K562 (cell line): ENCODE data around the gene UCP3. TPM values are rescaled to one million over a fixed set of nuclear protein-coding genes. Genes with fewer than 3 reads are reported as not detected.

ENCODE experiments used
- ARID1B ChIP-seq: fragments of 450-650 bp; IDR thresholded peaks from 2 replicates; pipeline ENCODE4 v1.6.1; 2016; ENCODE audit warnings: antibody characterized with exemption, mild to moderate bottlenecking, inconsistent platforms
- CEBPB ChIP-seq: fragments of 450-650 bp; IDR thresholded peaks from 2 replicates; pipeline ENCODE4 v1.6.1; 2016; ENCODE audit warnings: missing genetic modification characterization, missing compliant biosample characterization
- DPF2 ChIP-seq: fragments of 450-650 bp; IDR thresholded peaks from 2 replicates; pipeline ENCODE4 v1.6.1; 2016
- EGR1 ChIP-seq: fragments of 450-650 bp; conservative IDR thresholded peaks from 2 replicates; pipeline ENCODE4 v1.6.1; 2017; ENCODE audit warnings: mild to moderate bottlenecking
- ETV1 ChIP-seq: fragments of 450-650 bp; conservative IDR thresholded peaks from 2 replicates; pipeline ENCODE4 v1.6.1; 2016; ENCODE audit warnings: missing genetic modification characterization, control low read depth, low read depth, missing compliant biosample characterization
- FOXA1 ChIP-seq: fragments of 450-650 bp; IDR thresholded peaks from 2 replicates; pipeline ENCODE4 v1.6.1; 2016; ENCODE audit warnings: mild to moderate bottlenecking, borderline replicate concordance
- GTF2F1 ChIP-seq: IDR thresholded peaks from 2 replicates; pipeline ENCODE4 v1.6.1; 2011; ENCODE audit warnings: low read depth, low read length, improper control_type of control experiment
- HDAC1 ChIP-seq, 2 experiments: fragments of 450-650 bp; IDR thresholded peaks; 2 replicates each; pipeline ENCODE4 v1.6.1; 2016 to 2017; ENCODE audit warnings: inconsistent platforms in 1 of 2, mild to moderate bottlenecking in 1 of 2, moderate library complexity in 1 of 2
- HNRNPK ChIP-seq: fragments of 200-400 bp; formaldehyde crosslinking; IDR thresholded peaks from one replicate; pipeline ENCODE4 v1.6.1; 2018; ENCODE audit warnings: mild to moderate bottlenecking, low read depth, low read length; ENCODE audit not compliant: poor library complexity, severe bottlenecking
- MECOM ChIP-seq: fragments of 250-450 bp; sonication (Bioruptor Pico); IDR thresholded peaks from 2 replicates; pipeline ENCODE4 v1.8.0; 2022; ENCODE audit warnings: inconsistent platforms
- MYNN ChIP-seq, 2 experiments: sonication (generic); formaldehyde crosslinking in 1 of 2; IDR thresholded peaks; 2 replicates each; pipeline versions ENCODE4 v1.5.0 to v1.6.1; 2016 to 2020; ENCODE audit warnings: antibody characterized with exemption in 1 of 2, missing genetic modification reagents in 1 of 2
- NCOA1 ChIP-seq: fragments of 450-650 bp; IDR thresholded peaks from 2 replicates; pipeline ENCODE4 v1.6.1; 2016; ENCODE audit warnings: low read depth
- NCOA4 ChIP-seq: fragments of 450-650 bp; IDR thresholded peaks from 2 replicates; pipeline ENCODE4 v1.6.1; 2018; ENCODE audit warnings: mild to moderate bottlenecking; ENCODE audit not compliant: partially characterized antibody
- PHB2 ChIP-seq: fragments of 450-650 bp; IDR thresholded peaks from 2 replicates; pipeline ENCODE4 v1.6.1; 2017; ENCODE audit warnings: low read depth
- RBBP5 ChIP-seq: fragments of 200-600 bp; sonication (generic); IDR thresholded peaks from 2 replicates; pipeline ENCODE4 v1.6.1; 2012; ENCODE audit warnings: borderline replicate concordance, mild to moderate bottlenecking, low read length, control low read depth, inconsistent platforms; ENCODE audit not compliant: insufficient read depth, poor library complexity, severe bottlenecking
- SRSF1 ChIP-seq: fragments of 200-400 bp; formaldehyde crosslinking; IDR thresholded peaks from 2 replicates; pipeline ENCODE4 v1.6.1; 2017; ENCODE audit warnings: mild to moderate bottlenecking, low read depth, low read length, moderate library complexity
- SRSF3 ChIP-seq: fragments of 200-400 bp; formaldehyde crosslinking; IDR thresholded peaks from 2 replicates; pipeline ENCODE4 v1.6.1; 2016; ENCODE audit warnings: mild to moderate bottlenecking, low read length, moderate library complexity; ENCODE audit not compliant: insufficient read depth
- ZFP30 ChIP-seq: fragments of 250-450 bp; sonication (Bioruptor Pico); IDR thresholded peaks from 2 replicates; pipeline ENCODE4 v1.8.0; 2022; ENCODE audit warnings: moderate library complexity, mild to moderate bottlenecking, inconsistent platforms, borderline replicate concordance
- ZNF830 ChIP-seq: fragments of 250-450 bp; sonication (Bioruptor Pico); IDR thresholded peaks from 2 replicates; pipeline ENCODE4 v1.5.0; 2021; ENCODE audit warnings: mild to moderate bottlenecking
- polyA plus RNA-seq, 8 experiments: library from polyadenylated mRNA; depleted of rRNA in 4 of 8; stranded (reverse) in 5 of 8; unstranded in 3 of 8; fragments of >200 nt; fragmentation: Nextera tagmentation in 2 of 8; fragmentation: Illumina TruSeq in 1 of 8; extraction: Ambion mirVana in 2 of 8; extraction: Trizol in 1 of 8; gene quantifications; 2 replicates each; pipeline versions ENCODE4 v1.2.1 to v1.2.3, GENCODE V29; 2011 to 2014; ENCODE audit warnings: inconsistent platforms in 1 of 8, missing spikeins in 1 of 8
- total RNA-seq, 7 experiments: library from RNA; depleted of rRNA in 6 of 7; stranded (reverse); fragments of >200 nt in 6 of 7; fragmentation: Illumina TruSeq in 2 of 7; extraction: Trizol in 2 of 7; gene quantifications; 2 replicates each; pipeline versions ENCODE4 v1.2.1 to v1.2.3, GENCODE V29; 2011 to 2021; ENCODE audit warnings: low replicate concordance in 1 of 7
- TF ChIP-seq, protein P1 (sequence below): IDR thresholded peaks from 2 replicates; pipeline ENCODE4 v1.6.1; 2012; ENCODE audit warnings: low read depth, low read length, improper control_type of control experiment, borderline replicate concordance
- TF ChIP-seq, protein P2 (sequence below): fragments of 450-650 bp; conservative IDR thresholded peaks from 2 replicates; pipeline ENCODE4 v1.6.1; 2016; ENCODE audit warnings: missing genetic modification characterization, low read depth, mild to moderate bottlenecking, control low read depth, missing compliant biosample characterization
- TF ChIP-seq, protein P3 (sequence below): sonication (generic); formaldehyde crosslinking; IDR thresholded peaks from 2 replicates; pipeline ENCODE4 v1.8.0; 2022; ENCODE audit warnings: mild to moderate bottlenecking, missing genetic modification reagents
- TF ChIP-seq, protein P4 (sequence below): fragments of 450-650 bp; IDR thresholded peaks from 2 replicates; pipeline ENCODE4 v1.6.1; 2014; ENCODE audit warnings: low read depth, mild to moderate bottlenecking, moderate library complexity, borderline replicate concordance

Gene UCP3
- total and polyA plus RNA-seq, 9 of the 15 experiments (the other 6 are each of a cell fraction or from before 2014, with no cell fraction given): 0.05 to 0.65 (median 0.25) TPM; not detected in 2

DNA sequence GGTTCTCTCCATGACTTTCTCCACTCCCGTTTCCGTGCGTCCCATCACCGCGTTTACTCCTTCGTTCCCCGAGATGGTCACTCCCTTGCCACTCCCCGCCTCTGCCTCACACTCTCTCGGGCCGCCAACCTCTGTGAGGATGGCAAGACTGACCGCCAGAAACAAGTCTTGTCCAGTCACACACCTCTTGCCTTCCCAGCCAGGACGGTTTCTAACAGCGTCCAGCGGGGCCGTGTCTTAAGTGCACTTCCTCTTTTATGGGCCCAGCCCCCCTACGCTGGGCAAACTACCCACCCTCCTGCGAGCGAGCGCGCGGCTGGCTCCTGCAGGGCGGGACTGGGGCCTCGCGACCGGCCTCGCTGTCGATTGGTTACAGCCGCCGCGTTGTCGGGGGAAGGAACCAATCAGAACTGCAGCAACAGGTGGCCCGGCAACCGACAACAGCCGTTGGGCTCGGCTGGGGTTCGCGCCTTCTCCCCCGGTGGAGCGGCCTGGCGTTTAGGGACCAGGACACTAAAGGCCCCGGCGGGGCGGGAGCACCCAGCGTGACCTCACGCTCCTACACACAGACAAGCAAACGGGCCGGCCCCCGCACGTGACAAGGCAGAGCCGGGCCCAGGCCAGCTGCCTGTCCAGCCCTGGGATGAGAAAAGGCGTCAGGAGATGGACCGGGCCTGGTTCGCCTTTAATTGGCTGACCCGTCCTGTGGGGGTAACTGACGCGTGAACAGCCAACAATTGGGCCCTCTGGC is 25.7 kb downstream of the UCP3 start (continued):
- TF ChIP-seq, protein P1, sequence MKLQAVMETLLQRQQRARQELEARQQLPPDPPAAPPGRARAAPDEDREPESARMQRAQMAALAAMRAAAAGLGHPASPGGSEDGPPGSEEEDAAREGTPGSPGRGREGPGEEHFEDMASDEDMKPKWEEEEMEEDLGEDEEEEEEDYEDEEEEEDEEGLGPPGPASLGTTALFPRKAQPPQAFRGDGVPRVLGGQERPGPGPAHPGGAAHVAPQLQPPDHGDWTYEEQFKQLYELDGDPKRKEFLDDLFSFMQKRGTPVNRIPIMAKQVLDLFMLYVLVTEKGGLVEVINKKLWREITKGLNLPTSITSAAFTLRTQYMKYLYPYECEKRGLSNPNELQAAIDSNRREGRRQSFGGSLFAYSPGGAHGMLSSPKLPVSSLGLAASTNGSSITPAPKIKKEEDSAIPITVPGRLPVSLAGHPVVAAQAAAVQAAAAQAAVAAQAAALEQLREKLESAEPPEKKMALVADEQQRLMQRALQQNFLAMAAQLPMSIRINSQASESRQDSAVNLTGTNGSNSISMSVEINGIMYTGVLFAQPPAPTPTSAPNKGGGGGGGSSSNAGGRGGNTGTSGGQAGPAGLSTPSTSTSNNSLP: no peak
- TF ChIP-seq ZNF830 (peak; percentile 90; the same call in 1 of the 2 replicates), GTF2F1 (peak; percentile 74; the same call in 1 of the 2 replicates), DPF2 (peak; percentile 79), NCOA4 (no peak), HDAC1 (IDR thresholded peaks at IDR 0.05) (peak in 1 of 2 experiments; percentile 60; a peak in 2 of 4 replicates), NCOA1 (no peak), ARID1B (peak; percentile 70), FOXA1 (no peak), SRSF3 (no peak), MECOM (CRISPR knock-in tag) (no peak), ETV1 (0 out of 2 replicates have a peak, but pooled peaks have one; percentile 23), SRSF1 (no peak), ZFP30 (CRISPR knock-in tag) (no peak), PHB2 (0 out of 2 replicates have a peak, but pooled peaks have one; percentile 18), CEBPB (tag) (no peak), RBBP5 (peak; percentile 34), HNRNPK (no peak), MYNN (IDR thresholded peaks at IDR 0.05) (peak; percentile 73), MYNN (CRISPR knock-in tag; IDR thresholded peaks at IDR 0.05) (no peak), EGR1 (0 out of 2 replicates have a peak, but pooled peaks have one; percentile 3)
- TF ChIP-seq, protein P2, sequence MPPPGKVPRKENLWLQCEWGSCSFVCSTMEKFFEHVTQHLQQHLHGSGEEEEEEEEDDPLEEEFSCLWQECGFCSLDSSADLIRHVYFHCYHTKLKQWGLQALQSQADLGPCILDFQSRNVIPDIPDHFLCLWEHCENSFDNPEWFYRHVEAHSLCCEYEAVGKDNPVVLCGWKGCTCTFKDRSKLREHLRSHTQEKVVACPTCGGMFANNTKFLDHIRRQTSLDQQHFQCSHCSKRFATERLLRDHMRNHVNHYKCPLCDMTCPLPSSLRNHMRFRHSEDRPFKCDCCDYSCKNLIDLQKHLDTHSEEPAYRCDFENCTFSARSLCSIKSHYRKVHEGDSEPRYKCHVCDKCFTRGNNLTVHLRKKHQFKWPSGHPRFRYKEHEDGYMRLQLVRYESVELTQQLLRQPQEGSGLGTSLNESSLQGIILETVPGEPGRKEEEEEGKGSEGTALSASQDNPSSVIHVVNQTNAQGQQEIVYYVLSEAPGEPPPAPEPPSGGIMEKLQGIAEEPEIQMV (tag): no peak
- TF ChIP-seq, protein P3, sequence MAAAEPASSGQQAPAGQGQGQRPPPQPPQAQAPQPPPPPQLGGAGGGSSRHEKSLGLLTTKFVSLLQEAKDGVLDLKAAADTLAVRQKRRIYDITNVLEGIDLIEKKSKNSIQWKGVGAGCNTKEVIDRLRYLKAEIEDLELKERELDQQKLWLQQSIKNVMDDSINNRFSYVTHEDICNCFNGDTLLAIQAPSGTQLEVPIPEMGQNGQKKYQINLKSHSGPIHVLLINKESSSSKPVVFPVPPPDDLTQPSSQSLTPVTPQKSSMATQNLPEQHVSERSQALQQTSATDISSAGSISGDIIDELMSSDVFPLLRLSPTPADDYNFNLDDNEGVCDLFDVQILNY (CRISPR knock-in tag): 0 out of 2 replicates have a peak, but pooled peaks have one; percentile 15
- TF ChIP-seq, protein P4, sequence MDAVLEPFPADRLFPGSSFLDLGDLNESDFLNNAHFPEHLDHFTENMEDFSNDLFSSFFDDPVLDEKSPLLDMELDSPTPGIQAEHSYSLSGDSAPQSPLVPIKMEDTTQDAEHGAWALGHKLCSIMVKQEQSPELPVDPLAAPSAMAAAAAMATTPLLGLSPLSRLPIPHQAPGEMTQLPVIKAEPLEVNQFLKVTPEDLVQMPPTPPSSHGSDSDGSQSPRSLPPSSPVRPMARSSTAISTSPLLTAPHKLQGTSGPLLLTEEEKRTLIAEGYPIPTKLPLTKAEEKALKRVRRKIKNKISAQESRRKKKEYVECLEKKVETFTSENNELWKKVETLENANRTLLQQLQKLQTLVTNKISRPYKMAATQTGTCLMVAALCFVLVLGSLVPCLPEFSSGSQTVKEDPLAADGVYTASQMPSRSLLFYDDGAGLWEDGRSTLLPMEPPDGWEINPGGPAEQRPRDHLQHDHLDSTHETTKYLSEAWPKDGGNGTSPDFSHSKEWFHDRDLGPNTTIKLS: peak; percentile 62; the same call in 1 of the 2 replicates
